Hepatocyte (in vitro differentiated cells): ENCODE measurements around the gene TSPAN12.

ENCODE experiments used
- EZH2 ChIP-seq: fragments of 200-600 bp; sonication (generic); IDR thresholded peaks from 2 replicates; pipeline ENCODE4 v1.6.1; 2016; ENCODE audit warnings: antibody characterized with exemption, mild to moderate bottlenecking, borderline replicate concordance
- TF ChIP-seq, protein P1 (sequence below): fragments of 200-600 bp; sonication (generic); IDR thresholded peaks from 2 replicates; pipeline ENCODE4 v1.5.1; 2016; ENCODE audit warnings: antibody characterized with exemption, mild to moderate bottlenecking; ENCODE audit not compliant: poor library complexity

DNA sequence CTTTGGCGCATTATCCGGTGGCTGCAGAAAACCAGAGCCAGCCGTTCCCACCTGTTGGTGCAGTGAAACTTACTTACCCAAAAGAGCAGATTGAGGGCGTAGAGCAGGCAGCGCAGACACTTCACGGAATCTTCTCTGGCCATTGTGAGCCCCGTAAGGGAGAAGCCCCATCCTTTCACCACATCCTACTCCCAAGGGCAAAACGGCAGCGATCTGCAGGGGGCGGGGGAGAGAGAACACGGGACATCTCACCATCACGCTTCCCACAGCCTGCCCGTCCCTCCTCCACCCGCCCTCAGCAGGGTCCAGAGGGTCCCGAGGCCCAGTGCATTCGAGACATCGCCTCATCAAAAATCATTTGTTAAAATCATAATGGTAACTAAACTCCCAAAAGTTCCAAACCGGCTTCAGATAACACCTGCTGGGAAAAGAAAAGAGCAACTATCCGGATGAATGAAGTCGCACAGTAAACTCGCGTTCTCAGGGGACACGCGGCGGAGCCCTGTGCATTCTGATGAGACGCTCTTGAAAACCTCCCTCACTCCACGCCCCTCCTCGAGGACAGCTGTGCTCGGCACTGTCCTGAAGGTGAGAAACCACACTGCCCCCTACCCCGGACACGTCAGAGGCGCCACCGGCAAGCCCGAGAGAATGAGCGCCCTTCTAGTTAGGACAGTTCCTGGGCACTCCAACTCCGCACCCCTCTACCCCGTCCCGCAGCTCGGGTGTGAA is 1.2 kb downstream of the TSPAN12 start:
- TF ChIP-seq, protein P1, sequence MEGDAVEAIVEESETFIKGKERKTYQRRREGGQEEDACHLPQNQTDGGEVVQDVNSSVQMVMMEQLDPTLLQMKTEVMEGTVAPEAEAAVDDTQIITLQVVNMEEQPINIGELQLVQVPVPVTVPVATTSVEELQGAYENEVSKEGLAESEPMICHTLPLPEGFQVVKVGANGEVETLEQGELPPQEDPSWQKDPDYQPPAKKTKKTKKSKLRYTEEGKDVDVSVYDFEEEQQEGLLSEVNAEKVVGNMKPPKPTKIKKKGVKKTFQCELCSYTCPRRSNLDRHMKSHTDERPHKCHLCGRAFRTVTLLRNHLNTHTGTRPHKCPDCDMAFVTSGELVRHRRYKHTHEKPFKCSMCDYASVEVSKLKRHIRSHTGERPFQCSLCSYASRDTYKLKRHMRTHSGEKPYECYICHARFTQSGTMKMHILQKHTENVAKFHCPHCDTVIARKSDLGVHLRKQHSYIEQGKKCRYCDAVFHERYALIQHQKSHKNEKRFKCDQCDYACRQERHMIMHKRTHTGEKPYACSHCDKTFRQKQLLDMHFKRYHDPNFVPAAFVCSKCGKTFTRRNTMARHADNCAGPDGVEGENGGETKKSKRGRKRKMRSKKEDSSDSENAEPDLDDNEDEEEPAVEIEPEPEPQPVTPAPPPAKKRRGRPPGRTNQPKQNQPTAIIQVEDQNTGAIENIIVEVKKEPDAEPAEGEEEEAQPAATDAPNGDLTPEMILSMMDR = no peak
- TF ChIP-seq EZH2 = no peak
